Measurements from ENCODE around the gene CASZ1. TPM values are rescaled to one million over a fixed set of nuclear protein-coding genes. Genes with fewer than 3 reads are reported as not detected.

Gene CASZ1
- total and polyA plus RNA-seq, 9 of the 15 experiments (the other 6 are each of a cell fraction or from before 2014, with no cell fraction given): 0.01 to 4.0 (median 0.76) TPM; not detected in 1

GRCh38 chr1:10816233-10816632 is 19.8 kb upstream of the CASZ1 start (continued):
- TF ChIP-seq RNF219 (CRISPR knock-in tag; IDR thresholded peaks at IDR 0.05): no peak
- no peak for TF ChIP-seq NCOR1 (IDR thresholded peaks at IDR 0.05)
- 0 out of 2 replicates have a peak, but pooled peaks have one; percentile 15 for TF ChIP-seq ESRRA (IDR thresholded peaks at IDR 0.05; ENCODE audit: borderline replicate concordance, low read depth)
- TF ChIP-seq ARID4B (CRISPR knock-in tag; IDR thresholded peaks at IDR 0.05): no peak
- no peak for TF ChIP-seq NR4A1 (CRISPR knock-in tag; IDR thresholded peaks at IDR 0.05)
- no peak for TF ChIP-seq NR4A1 (tag; IDR thresholded peaks at IDR 0.05)
- no peak for TF ChIP-seq GATAD2A (IDR thresholded peaks at IDR 0.05)
